SK-N-MC (cell line): ENCODE results near the gene SNAPIN.

Experiments
- EZH2 ChIP-seq: fragments of 200-600 bp; sonication (generic); IDR thresholded peaks from one replicate; pipeline ENCODE4 v1.6.1; 2017; ENCODE audit warnings: antibody characterized with exemption
- FOXP2 ChIP-seq: optimal IDR thresholded peaks from 2 replicates; pipeline ENCODE3; 2011; ENCODE audit warnings: mild to moderate bottlenecking, moderate library complexity; ENCODE audit not compliant: insufficient read depth; ENCODE audit errors: extremely low read length, control extremely low read depth
- POLR2AphosphoS5 ChIP-seq: IDR thresholded peaks from 2 replicates; pipeline ENCODE4 v1.6.1; 2012; ENCODE audit warnings: mild to moderate bottlenecking, low read depth, low read length, borderline replicate concordance

GRCh38 chr1:153687346-153688125, 29.0 kb downstream of the SNAPIN start:
- TF ChIP-seq POLR2AphosphoS5 (no peak), EZH2 (no peak), FOXP2 (no peak)
